GM19328 (cell line): Measurements from ENCODE around the gene TUBD1.
"Not testable (repeated sequence)": the region's sequence is repeated elsewhere in the genome, so short reads cannot be mapped to it uniquely, and the experiment has no call there.

Source experiments
- ATAC-seq: cut with Tn5 transposase; IDR thresholded peaks from one replicate; pipeline ENCODE4 v1.9.1; 2021; ENCODE audit warnings: mild to moderate bottlenecking, moderate library complexity; ENCODE audit not compliant: unreplicated experiment

TUBD1 gene

DNA sequence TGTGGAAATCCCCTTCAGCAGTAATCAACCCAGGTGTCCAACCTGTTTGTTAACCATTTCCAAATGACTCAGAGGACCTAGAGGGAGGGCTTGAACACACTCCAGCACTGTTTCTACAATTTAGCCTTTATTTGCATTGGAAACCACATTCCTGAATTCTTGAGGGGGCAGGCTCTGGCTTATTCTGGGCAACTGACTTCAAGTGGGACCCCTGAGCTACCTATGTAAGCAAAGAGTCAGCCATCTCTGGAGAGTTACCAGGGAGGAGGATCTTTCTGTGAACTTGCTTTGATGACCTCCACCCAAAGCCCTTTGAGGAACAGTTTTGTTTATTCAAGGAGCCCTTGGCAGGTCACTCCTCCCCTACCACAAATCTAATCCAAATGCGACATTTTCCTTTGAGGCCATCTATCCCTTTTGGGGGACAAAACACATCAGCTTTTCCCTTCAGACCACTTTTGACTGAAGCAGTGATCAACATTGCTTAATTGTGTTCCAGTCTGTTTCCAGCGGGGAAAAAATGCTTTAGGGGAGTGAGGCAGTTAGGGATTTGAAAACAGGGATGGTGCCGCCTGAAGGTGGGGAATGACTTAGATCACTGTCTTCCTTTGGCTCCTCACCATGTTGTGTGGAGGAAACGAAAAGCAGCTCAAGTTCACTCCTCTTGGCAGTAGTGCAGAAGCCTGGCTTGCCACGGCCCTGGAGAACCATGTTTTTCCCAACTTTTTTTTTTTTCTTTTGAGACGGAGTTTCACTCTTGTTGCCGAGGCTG, 46.2 kb downstream of the TUBD1 start:
- no peak for ATAC-seq

DNA sequence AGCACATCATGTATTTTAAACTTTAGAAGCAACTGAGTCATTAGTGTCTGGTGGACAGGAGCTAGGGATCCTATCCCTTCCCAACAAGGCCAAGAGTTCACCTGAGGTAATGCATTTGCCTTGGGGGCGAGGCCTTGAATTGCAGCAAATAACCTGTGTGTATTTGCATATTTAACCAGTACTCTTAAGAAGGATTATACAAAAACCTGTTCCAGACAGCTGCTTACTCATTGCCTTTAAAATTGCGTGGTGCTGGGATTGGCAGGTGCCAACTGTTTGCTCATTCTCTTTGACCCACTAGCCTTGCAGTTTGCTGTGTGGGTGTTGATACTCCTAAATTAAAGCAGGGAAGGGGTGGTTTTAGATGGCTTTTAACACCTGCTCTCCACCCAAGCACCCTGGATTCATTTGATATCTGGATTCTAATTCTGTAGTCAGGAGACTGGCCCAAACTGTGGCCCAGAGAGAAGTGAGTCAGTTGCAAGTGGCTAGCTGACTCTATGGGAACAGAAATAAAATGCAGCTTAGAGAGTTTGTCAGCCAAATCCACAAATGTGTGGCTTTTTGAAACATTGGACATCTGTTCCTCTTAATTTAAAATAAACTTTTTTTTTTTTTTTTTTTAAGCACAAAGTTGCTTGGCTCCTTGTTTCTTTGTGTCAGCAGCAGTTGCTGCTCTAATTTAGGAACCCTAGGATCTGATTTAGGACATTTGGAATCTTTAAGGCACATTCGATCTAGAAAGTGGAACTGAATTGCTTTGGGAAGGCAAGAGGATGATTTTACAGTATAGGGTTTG, 46.9 kb downstream of the TUBD1 start:
- no peak for ATAC-seq

DNA sequence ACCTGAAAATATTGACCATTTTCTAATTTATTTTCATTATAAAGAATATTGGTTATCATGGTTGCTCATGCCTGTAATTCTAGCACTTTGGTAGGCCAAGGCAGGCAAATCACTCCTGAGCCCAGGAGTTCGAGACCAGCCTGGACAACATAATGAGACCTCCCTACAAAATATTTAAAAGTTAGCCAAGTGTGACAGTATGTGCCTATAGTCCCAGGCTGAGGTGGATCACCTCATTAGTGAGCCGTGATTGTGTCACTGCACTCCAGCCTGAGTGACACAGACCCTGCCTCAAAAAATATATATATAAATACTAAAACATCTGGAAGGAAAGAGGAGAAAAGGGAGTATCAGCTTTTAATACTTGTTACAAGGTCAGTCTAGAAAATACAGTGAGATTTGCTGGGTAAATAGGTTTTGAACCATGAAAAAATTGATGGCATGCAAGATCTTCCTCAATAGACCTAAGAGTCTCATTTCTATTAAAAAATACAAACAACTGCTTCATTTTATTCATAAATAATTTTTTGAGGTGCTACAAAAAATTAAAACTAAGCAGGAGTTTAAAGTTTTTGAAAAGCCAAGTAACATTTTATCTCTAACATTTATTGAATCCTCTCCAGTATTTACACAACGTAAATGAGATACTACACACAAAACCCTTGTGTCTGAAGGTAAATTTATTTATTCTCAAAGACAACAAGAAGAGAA, 47.7 kb downstream of the TUBD1 start:
- ATAC-seq: no peak

DNA sequence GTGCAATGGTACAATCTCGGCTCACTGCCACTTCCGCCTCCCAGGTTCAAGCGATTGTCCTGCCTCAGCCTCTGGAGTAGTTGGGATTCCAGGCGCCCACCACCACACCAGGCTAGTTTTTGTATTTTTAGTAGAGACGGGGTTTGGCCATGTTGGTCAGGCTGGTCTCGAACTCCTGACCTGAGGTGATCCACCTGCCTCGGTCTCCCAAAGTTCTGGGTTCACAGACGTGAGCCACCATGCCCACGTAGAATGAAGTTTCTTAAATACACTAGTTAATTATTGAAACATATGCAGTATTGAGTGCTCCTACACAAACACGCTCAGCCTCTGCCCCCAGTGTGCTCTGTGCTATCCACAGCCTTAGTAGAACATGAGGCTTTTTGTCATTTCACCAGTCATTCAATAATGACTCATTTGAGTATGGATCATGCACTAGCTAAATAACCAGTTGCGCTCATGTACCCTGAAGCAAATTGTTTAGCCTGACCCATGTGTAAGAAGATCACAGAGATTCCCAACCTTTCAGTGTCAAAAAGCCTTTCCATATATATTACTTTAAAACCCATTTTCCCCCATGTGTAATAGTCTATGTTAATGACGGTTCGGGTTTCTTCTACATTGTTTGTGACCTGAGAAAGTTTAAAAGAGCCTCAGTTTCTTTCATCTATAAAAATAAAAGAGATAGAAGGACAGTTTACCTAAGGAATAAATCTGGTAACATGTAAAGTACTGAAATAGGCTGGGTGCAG, 49.7 kb downstream of the TUBD1 start:
- ATAC-seq: no peak

DNA sequence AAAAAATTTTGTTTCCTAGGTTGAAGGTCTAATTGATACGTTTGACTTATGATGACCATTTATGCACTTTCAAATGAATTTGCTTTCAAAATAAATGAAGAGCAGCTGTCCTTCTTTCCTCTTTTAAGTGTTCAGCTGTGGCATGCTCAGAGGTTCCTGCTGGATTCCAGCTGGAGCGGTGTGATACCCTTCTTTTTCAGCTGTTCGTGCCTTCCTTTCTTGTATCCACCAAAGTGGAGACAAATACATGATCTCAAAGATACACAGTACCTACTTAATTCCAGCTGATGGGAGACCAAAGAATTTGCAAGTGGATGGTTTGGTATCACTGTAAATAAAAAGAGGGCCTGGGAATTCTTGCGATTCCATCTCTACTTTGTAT, 50.9 kb downstream of the TUBD1 start:
- ATAC-seq: not testable (repeated sequence)

DNA sequence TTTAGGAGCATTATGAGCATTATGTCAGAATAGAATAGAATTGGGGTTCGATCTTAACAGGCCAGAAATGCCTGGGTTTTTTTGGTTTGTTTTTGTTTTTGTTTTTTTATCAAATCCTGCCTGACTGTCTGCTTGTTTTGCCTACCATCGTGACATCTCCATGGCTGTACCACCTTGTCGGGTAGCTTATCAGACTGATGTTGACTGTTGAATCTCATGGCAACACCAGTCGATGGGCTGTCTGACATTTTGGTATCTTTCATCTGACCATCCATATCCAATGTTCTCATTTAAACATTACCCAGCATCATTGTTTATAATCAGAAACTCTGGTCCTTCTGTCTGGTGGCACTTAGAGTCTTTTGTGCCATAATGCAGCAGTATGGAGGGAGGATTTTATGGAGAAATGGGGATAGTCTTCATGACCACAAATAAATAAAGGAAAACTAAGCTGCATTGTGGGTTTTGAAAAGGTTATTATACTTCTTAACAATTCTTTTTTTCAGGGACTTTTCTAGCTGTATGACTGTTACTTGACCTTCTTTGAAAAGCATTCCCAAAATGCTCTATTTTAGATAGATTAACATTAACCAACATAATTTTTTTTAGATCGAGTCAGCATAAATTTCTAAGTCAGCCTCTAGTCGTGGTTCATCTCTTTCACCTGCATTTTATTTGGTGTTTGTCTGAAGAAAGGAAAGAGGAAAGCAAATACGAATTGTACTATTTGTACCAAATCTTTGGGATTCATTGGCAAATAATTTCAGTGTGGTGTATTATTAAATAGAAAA, 51.5 kb downstream of the TUBD1 start:
- ATAC-seq: not testable (repeated sequence)

DNA sequence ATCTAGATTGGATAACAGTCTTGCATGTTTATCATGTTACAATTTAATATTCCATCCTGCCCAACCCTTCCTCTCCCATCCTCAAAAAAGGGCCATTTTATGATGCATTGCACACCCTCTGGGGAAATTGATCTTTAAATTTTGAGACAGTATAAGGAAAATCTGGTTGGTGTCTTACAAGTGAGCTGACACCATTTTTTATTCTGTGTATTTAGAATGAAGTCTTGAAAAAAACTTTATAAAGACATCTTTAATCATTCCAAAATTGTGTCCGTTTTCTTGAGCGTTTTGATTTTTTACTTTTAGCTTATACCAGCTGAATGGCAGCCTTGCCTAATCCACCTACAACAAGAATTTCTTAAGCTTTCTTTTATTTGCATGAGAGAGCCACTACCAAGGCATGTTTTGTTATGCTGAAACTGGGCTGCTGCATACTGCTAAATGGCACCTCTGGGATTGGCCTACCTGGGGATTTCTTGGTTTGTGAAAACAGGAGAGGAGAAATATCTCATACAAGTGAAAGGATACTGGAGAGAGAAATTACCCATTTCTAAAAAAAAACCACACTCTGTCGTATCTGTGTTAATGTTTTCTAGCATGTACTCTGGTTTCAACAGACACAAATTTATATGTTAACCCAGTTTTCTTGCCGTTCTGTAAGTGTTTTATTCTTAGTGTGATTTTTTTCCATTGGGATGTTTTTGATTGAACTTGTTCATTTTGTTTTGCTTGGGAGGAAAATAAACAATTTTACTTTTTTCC, 52.2 kb downstream of the TUBD1 start:
- ATAC-seq: no peak

DNA sequence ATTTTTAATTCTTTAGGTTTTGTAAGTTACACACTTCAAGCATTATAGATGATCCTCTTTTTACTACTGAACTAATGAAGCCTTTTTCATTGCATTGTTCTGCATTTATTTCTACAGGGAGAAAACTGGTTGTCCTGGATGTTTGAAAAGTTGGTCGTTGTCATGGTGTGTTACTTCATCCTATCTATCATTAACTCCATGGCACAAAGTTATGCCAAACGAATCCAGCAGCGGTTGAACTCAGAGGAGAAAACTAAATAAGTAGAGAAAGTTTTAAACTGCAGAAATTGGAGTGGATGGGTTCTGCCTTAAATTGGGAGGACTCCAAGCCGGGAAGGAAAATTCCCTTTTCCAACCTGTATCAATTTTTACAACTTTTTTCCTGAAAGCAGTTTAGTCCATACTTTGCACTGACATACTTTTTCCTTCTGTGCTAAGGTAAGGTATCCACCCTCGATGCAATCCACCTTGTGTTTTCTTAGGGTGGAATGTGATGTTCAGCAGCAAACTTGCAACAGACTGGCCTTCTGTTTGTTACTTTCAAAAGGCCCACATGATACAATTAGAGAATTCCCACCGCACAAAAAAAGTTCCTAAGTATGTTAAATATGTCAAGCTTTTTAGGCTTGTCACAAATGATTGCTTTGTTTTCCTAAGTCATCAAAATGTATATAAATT, 53.0 kb downstream of the TUBD1 start:
- no peak for ATAC-seq

DNA sequence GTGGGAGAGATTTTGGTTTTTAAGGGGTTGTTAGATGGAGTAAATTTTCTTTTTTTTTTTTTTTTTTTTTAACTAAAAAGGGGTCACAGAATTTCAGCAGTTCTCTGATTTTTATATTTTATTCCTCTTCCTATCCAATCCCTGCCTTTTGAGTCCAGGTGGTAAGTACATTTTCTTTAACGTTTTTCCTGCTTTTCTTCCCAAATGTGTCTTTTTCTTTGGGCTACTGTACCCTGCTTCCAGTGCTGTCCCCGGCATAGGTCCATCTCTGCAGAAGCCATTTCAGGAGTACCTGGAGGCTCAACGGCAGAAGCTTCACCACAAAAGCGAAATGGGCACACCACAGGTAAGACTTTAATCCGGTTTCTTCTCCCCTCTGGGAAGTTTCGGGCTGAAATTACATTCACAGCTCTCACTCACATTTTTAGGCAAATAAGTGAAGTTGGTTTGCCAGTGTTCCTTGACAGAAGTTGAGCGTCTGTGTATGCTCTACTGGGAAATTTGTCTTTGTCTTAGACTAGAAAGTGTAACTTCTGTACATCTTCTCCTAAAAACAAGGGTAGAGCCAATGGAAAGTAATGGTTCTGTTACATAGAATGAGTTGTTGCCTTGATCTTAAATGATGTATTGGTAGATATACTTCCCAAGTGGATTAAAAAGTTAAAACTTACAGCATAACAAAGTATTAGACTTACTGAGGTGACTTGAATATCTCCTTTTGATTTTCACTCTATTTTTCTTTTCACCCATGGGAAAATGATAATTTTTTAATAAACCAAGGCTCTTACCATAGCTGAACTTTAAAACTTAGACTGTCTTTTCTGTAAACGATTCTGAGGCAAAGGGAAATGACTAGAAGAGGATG, 54.5 kb downstream of the TUBD1 start:
- no peak for ATAC-seq

DNA sequence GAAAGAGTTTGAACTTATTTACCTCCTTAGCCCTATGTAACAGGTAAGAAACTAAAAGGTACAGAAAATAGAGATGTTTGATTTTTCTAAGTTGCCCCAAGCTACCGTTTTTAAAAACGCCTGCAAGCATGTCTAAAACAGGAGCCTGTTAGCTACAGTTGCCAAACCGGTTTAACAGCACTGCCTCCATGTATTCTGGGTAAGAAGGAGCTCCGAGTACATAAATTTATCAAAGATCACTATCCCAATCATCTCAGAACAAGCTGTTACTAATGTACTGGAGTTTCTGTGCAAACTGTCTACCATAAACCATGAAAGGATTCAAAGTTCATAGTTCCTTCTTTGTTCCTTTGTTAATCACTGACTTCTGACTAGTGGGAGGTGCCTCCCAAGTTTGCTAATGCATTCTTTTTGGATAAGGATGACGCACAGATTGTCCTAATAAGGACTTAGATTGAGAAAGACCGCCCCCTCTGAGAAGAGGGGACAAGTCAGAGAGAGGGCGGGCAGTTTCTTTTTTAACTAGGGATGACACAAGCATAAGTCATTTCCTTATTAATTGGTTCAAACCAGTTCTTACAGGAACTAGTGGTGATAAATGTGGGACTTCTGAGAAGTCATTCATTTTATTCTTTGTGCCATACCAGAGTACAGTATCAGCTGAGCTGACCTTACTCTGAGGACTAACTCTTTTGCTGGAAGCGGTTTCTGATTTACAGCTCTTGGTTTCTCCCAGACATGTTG, 55.3 kb downstream of the TUBD1 start:
- ATAC-seq: peak; percentile 70

DNA sequence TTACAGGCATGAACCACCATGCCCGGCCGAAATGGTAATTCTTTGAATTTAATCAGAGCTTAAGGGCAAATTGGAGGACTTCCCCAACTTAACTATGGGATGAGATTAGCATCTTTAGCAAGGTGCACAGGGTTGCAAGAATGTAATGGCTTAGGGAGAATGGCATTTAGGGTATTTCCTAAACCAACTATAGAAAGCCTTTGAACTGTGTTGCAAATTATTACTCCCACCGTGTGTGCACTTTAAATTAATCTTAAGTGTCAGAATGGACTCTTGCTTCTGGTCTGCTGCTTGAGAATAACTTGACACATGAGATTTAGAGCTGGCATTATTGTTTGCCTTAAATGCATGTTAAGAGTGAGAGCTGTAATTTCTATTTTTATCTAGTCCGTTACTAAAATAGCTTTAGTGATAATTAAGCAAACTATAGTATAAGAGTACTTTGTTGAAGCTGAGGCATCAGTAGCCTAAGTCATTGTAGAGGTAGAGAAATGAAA, 59.8 kb downstream of the TUBD1 start:
- no peak for ATAC-seq

DNA sequence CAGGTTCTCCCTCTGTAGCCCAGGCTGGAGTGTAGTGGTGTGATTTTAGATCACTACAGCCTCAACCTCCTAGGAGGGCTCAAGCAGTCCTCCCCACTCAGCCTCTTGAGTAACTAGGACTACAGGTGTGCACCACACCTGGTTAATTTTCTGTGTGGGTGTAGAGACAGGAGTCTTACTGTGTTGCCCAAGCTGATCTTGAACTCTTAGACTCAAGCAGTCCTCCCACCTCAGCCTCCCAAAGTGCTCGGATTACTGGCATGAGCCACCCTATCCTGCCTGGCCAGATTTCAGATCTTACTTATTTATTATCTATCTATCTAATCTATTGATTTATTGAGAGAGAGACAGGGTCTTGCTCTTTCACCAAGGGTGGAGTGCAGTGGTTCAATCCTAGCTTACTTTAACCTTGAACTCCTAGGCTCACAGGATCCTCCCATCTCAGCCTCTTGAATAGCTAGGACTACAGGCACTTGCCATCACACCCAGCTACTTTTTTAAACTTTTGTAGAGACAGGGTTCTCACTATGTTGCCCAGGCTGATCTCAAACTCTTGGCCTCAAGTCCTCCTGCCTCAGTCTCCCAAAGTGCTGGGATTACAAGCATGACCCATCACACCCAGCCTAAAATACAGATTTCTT, 61.8 kb downstream of the TUBD1 start:
- ATAC-seq: no peak

DNA sequence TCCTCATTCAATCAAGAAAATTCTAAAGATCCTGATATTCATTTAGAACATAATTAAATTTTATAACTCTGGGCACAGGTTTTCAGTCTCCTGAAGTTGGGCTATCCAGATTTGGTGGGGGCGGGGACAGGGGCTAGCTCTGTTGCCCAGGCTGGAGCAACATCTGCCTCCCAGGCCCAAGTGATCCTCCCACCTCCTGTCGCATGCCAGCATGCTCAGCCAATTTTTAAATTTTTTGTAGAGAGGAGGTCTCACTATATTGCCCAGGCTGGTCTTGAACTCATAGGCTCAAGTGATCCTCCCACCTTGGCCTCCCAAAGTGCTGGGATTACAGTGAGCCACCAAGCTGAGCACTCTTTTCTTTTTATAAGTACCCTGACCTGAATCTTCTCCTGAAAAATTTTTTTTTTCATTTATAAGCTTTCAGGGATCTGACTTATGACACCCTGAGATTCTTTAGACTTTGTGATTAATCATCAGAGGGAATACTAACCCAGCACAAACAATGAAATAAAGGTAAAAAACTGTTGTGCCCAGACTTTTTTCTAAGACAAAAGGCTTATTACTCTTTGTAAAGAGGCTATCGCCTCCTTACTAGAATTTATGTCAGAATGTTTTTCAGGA, 62.6 kb downstream of the TUBD1 start:
- ATAC-seq: no peak

DNA sequence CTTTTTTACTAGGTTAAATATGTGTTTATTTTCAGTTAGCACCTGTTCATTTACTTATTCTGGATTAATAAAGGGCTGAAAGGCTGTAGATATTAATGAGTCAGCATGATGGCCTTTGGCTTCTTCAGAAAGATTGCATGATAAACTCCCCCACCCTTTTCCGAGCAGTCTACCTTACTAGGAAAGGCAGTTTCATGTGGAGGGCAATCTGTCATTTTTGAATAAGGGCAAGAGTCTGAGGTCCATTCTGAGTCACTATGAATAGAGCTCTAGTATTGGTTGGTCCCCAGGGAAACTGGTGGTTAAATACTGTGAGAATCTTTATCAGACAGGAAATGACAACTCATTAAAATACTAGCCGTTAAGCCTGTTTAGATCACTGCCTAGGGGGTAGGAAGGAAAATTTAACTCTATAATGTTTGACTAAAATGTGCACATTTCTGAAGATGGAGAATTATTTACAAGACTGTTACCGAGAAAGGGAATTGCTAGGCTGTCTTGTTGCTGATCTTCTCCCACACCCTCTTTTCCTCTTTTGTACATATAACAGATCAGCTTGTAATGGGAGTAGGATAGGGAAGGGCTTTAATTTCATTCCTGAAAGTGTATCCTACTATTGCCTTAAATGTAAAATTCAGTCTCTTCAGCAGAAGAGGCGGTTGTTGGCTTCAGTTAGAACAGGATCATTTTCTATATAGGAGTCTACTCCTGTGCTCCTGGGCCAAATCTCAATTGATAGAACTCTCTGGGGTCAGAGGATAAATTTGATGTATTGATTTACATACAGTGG, 63.3 kb downstream of the TUBD1 start:
- peak; percentile 61 for ATAC-seq

DNA sequence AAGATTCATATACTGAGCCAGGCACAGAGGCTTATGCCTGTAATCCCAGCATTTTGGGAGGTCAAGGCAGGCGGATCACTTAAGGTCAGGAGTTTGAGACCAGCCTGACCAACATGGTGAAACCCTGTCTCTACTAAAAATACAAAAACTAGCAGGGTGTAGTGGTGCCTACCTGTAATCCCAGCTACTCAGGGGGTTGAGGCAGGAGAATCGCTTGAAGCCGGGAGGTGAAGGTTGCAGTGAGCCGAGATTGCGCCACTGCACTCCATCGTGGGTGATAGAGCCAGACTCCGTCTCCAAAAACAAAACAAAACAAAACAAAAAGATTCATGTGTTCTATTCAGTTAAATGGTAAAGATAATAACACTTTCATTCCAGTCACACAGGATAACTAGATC, 63.9 kb downstream of the TUBD1 start:
- not testable (repeated sequence) for ATAC-seq

DNA sequence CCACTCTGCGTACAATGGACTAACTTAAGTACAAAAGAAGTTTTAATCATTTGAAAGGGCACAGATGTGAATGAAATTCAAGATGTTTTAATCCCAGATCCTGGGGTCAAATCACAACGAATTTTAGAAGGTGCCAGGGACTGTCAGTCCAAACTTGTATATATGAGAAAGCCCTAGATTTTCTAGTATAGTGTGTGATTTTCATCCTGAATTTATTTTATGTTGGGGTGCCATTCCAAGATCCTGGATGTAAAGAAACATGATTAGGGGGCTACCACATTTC, 64.3 kb downstream of the TUBD1 start:
- ATAC-seq: no peak
